GM12892 (cell line): Measurements from ENCODE around the gene ATP6V0D1. TPM values are rescaled to one million over a fixed set of nuclear protein-coding genes. Genes with fewer than 3 reads are reported as not detected.

Experiments
- DNase-seq: peaks from one replicate; pipeline ENCODE4 v3.0.0; 2011; ENCODE audit not compliant: insufficient read length
- FAIRE-seq: peaks from 2 replicates; lab custom pipeline; 2011; peaks lifted over from hg19 to GRCh38; lab: Jason Lieb, UNC
- POLR2A ChIP-seq: IDR thresholded peaks from 2 replicates; pipeline ENCODE4 v1.6.1; 2011; ENCODE audit warnings: low read depth, low read length, control low read depth
- POLR2AphosphoS5 ChIP-seq: IDR thresholded peaks from 2 replicates; pipeline ENCODE4 v1.6.1; 2011; ENCODE audit warnings: low read depth, low read length, control low read depth
- TAF1 ChIP-seq: IDR thresholded peaks from 2 replicates; pipeline ENCODE4 v1.6.1; 2011; ENCODE audit warnings: low read depth, mild to moderate bottlenecking, control low read depth, low read length, borderline replicate concordance
- polyA plus RNA-seq: library from polyadenylated mRNA; unstranded; fragments of >200 nt; gene quantifications from one replicate; pipeline ENCODE4 v1.2.1, GENCODE V29; 2012; ENCODE audit warnings: missing spikeins, inconsistent platforms; ENCODE audit not compliant: missing spikeins

Gene ATP6V0D1
- polyA plus RNA-seq, result 35.2 TPM

DNA sequence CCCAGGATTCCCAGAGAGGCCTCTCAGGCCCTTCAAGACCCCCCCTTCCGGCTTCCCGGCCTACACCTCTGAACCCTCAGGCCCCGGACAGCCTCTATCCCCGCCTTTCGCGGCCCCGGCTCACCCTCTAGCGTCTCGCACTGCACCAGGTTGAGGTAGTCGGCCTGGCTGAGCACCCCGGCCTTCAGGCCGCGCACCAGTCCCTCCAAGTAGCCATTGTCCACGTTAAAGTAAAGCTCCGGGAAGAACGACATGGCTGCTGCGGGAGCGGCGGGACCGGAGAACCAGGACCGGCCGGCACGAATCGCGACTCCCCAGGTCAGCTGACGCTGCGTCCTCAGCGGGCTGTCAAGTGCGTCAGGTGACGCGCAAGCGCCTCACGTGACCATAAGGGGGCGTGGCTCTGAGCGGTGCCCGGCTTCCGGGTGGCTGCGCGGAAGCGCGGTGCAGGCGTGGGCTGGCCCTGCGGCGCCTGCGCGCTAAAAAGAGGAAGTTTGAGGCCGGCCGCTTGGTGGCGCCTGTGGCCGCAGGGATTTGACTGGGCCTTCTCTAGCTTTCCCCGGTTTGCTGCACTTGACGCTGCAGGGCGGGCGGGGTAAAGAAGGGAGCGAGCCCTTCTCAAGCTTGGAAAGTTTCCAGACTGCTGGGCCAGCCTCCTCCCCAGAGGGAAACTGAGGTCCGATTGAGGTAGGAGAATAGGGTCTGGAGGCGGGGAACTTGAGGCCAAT, at the start of gene ATP6V0D1:
TSS of gene ATP6V0D1 (minus strand) at position 325 of the 728 bp plus-strand sequence. CDS start at position 254, 71 bp downstream.
- peak; percentile 73; the same call in 1 of the 2 replicates for TF ChIP-seq TAF1
- peak; percentile 77; the same call in 1 of the 2 replicates for TF ChIP-seq POLR2A
- TF ChIP-seq POLR2AphosphoS5, result peak; percentile 73; the same call in 1 of the 2 replicates
- FAIRE-seq (peak; percentile 92), DNase-seq (peak; percentile 96)

DNA sequence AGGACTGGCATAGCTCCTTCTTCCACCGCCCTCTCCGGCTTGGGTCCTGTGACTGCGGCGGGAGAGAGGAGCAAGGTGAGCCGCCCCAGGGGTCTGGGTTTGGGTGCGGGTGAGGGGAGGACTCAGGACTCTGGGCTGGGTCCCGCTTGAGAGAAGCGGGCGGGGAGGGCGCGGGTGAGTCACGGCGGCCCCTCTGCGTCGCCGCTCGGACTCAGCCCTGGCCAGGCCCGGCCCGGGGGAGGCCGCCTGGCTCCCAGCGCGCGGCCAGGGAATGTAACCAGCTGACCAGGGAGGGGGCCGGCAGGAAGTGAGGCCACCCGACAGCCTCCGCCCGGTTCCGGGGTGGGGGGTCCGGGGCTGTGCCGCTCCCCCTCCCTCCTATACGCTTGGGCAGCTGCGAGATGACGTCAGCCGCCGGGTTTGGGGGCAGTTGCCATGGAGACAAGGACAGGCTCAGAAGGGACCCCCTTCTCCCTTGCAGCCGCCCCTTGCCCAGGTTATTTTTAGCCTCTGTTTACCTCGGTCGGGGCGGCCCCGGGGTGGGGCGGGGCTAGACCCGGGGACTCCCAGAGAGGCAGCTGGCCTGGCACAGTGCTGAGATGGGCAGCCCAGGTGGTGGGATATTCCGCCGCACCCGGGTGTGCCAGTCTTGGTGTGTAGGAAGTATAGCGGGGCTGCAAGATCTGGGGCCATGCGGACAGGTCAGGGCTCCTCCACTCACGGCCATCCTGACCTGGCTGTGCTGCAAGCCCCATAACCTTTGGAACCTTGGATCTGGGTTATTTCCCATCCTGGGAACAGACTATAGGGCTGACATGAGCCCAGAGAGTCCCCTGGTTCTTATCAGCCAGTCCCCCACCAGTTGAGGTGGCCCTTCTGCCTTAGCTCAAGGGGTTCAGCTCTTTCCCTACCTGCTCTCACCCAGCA, 49.3 kb upstream of the ATP6V0D1 start:
- no peak for TF ChIP-seq TAF1
- no peak for TF ChIP-seq POLR2AphosphoS5
- no peak for TF ChIP-seq POLR2A
- FAIRE-seq, result no peak
- DNase-seq, result no peak

DNA sequence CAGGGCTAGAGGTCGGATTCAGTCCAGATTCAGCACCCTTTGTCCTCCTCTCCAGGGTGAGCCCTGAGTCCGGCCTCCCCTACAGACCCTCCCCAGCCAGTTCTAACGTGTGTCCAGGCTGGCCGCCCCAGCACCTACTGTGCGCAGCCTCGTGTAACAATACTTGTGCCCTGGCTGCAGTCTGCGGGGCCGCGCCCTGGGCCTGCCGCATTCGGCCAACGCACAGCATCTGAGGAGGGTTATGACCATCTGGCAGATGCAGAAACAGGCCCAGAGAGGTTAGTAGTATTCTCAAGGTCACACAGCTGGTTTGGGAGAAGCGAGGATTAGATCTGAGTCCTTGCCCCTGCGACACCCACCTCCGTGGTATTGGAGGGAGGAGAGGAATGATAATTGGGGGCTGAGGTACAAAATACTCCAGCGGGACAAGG, 48.6 kb upstream of the ATP6V0D1 start:
- no peak for TF ChIP-seq TAF1
- no peak for TF ChIP-seq POLR2AphosphoS5
- FAIRE-seq (peak; percentile 66), DNase-seq (no peak)

DNA sequence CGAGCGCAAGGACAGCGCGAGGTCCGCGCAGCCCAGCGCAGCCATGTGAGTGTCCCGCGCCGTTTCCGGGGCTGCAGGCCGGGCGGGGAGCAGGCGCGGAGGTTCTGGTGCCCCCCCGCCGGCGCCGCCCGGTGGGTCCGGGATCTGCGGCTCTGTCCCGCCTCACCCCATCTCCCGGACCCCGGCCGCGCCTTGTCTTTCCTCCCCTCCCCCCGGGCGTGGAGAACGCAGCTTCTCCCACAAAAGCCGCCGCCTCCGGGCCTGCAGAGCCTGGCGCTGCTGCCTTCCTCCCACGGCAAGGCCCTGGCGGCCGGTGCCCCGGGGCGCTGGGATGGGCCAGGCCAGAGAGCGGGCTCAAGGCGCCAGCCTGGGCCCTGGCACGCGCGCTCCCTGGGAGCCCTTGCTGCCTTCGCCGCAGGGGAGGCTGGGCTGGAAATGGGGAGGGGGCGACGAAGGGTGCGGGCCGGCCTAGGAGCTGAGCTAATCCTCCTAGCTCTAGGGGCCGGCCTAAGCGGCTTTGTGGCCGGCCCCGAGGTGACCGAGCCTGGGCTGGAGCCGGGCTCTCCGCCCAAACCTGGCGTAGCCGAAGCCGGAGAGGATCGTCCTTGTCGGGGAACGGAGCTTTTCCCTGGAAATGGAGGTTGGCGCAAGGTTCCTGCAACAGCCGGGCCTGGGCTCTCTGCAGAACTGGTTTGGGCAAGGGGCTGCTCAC, 48.1 kb upstream of the ATP6V0D1 start:
- FAIRE-seq, result no peak
- TF ChIP-seq POLR2AphosphoS5, result no peak
- no peak for TF ChIP-seq POLR2A
- no peak for TF ChIP-seq TAF1
- no peak for DNase-seq

DNA sequence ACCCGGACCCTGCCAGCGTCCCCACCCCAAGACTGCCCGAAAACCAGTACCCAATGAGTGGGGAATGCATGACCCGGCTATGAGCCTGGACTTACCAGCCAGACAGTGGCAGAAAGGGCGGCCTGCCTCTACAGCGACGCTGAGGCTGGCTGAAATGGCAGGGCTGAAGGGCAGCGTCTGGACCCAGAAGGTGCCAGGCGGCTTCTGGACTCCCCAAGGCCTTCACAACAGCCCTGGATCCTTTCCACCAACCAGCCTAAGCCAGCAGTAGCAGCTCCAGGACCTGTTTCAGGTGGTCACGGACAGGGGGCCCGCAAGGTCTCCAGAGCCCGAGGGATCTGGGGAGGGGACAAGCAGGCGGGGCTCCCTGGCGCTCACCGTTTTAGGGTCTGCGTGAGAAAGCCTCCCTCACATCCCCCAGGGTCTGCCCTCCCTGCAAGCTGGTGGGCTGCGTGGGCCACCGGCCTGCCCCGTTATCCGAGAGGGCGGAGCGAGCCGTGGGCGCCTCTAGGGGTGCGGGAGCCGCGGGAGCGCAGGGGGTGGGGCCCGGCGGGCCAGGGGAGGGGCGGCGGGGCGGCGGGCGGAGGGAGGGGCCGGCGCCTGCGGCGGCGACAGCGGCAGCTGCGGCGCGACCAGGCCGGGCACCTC, 47.4 kb upstream of the ATP6V0D1 start, which contains the start of gene RIPOR1:
TSS of gene RIPOR1 (plus strand) at position 608 of the 648 bp plus-strand sequence. CDS start 9,618 bp downstream, outside the sequence.
- DNase-seq (peak; percentile 76), FAIRE-seq (peak; percentile 38)
- no peak for TF ChIP-seq TAF1

DNA sequence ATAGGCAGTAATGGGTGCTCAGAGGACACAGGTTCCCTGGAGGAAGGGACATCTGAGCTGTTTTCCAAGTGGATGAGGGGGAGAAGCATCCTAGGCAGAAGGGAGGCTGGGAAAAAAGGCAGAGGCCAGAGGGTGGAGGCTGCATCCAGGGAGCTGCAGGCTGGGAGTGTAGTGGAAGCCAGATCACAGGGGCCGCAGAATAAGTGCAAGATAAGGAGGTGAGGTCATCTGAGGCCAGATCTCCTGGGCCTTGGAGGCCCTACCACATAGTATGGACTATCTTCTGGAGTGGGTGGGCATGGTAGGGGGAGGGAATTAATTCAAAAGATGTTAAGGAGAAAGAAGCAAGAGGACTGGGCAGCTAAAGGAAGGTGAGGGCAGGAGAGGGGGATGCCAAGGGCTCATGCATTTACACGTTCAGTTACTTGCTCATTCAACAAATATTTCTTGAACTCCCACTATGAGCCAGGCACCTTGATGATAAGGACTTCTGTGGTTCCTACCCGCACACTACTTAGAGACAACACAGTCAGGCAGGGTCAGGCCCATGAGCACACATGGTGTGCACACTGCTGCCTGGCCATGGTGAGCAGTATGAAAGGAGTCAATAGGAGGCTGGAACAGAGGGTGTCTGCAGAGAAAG, 45.3 kb upstream of the ATP6V0D1 start:
- DNase-seq (no peak), FAIRE-seq (no peak)
- TF ChIP-seq TAF1, result no peak
- TF ChIP-seq POLR2AphosphoS5, result no peak
- TF ChIP-seq POLR2A, result no peak

DNA sequence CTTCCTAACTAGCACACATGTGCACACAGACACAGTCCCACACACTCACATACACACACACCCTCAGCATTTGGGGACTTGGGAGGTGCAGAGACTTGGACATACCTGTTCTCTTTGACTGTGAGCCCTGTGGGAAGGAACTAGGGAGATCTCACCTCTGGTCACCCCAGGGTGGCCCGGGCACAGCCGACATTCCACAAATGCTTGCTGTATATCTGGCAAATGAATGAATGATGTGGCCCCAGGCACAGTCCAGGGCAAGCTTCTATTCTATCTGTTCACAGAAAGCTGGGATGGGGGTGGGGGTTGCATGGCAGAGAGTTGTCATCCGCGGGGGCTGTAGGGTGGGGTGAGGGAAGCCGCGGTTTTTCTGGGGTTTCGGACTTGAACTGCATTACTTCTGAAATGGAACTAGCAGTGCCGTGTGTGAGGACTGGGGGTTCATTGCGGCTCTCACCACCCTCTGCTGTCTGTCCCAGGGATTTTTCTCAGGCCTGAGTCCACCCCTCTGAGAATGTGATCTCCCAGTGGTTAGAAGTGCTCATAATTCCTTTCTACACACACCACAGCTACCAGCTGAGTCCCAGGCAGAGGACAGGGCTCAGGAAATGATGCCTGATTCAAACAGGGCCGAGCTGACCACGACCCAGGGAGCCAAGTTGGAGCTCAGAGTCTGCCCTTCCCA, 44.4 kb upstream of the ATP6V0D1 start:
- TF ChIP-seq POLR2A (no peak), TAF1 (no peak), POLR2AphosphoS5 (no peak)
- DNase-seq (no peak), FAIRE-seq (no peak)

DNA sequence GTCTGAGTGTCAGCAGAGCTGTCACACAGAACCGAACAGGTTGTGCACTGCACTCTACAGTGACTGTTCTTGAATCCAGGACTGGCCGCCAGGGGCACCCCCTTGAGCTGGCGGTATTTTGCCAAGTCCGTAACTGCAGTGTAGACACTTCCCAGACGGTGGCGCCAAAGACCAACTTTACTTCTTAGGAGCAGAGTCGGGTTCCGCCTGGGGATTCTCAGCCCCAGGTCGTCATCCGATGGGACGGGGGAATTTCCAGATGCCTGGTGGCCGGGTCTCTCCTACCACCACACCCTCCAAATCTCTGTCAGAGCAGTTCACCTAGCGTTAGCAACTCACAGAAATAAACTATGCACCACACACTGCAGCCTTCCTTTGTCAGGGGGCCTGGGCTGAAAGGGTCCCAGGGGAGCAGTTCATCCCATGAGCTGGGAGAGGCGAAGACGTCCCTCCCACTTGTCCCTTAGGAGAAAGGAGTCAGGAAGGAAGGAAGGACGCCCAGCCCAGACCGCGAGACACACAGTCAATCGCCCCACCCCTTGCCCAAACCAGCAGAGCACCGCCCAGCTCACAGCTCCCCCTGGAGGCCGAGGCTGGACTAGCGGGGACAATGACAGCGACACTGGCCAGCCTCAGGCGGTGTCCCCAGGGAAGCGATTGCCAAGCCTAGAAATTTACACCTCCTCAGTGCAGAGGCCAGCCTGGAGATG, 40.3 kb upstream of the ATP6V0D1 start:
- TF ChIP-seq TAF1, result no peak
- TF ChIP-seq POLR2AphosphoS5, result no peak
- TF ChIP-seq POLR2A, result no peak
- peak; percentile 86 for DNase-seq
- peak; percentile 94 for FAIRE-seq

DNA sequence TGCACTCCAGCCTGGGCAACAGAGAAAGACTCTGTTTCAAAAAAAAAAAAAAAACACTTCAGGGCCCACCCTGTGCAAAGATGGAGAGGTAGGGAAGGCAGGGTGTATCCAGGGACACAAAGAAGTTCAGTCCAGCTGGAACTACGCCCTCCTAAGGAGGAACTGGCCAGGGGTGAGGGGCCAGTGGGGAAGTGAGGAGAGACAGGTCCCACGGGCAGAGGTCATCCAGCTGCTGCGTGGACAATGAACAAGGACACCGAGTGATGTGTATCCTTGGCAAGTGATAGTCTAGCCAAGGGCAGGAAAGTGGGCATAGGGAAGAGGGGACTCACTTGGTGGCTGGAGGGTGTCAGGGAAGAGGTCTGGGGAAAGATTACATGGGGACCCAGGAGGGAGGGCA, 38.3 kb upstream of the ATP6V0D1 start:
- FAIRE-seq (no peak), DNase-seq (no peak)
- TF ChIP-seq POLR2AphosphoS5, result no peak
- no peak for TF ChIP-seq TAF1
- TF ChIP-seq POLR2A, result no peak
